Activated CD8-positive, alpha-beta T cell treated with anti-CD3 and anti-CD28 coated beads for 36 hours (primary cell): ENCODE results near the gene PPP1CA. TPM values are rescaled to one million over a fixed set of nuclear protein-coding genes. Genes with fewer than 3 reads are reported as not detected.

Source experiments
- ATAC-seq: fragments of 200-7000 bp; cut with Tn5 transposase; one replicate; pipeline ENCODE4 v1.10.0; 2021; ENCODE audit warnings: mild to moderate bottlenecking, moderate library complexity
- CTCF ChIA-PET: fragments of 350-600 bp; sonication (Branson Sonifier 250); formaldehyde crosslinking; loops from one replicate; lab custom pipeline; 2021; ENCODE audit warnings: antibody characterized with exemption; lab: Charles Lee
- POLR2A ChIA-PET: fragments of 350-600 bp; sonication (Branson Sonifier 250); formaldehyde crosslinking; loops from one replicate; lab custom pipeline; 2021; ENCODE audit warnings: antibody characterized with exemption; lab: Charles Lee
- DNase-seq: peaks from one replicate; pipeline ENCODE4 v3.0.0-alpha.2; 2020
- H3K27ac Mint-ChIP-seq: one replicate; pipeline ENCODE4 v1.8.0; 2021; ENCODE audit warnings: mild to moderate bottlenecking, mixed read lengths
- H3K27me3 Mint-ChIP-seq: one replicate; pipeline ENCODE4 v1.8.0; 2021; ENCODE audit warnings: mixed read lengths
- H3K36me3 Mint-ChIP-seq: one replicate; pipeline ENCODE4 v1.8.0; 2021; ENCODE audit warnings: low read depth, mixed read lengths
- H3K4me1 Mint-ChIP-seq: one replicate; pipeline ENCODE4 v1.8.0; 2021; ENCODE audit warnings: low read depth, mixed read lengths
- H3K4me3 Mint-ChIP-seq: one replicate; pipeline ENCODE4 v1.8.0; 2021; ENCODE audit warnings: mild to moderate bottlenecking, moderate library complexity, mixed read lengths
- H3K9me3 Mint-ChIP-seq: one replicate; pipeline ENCODE4 v1.8.0; 2021; ENCODE audit warnings: mixed read lengths
- intact Hi-C: fragments of 100-400 bp; cut with micrococcal nuclease; formaldehyde crosslinking; loops from one replicate; pipeline ENCODE4 v1.10.0; 2022
- total RNA-seq, 2 experiments: library from RNA; stranded (reverse); gene quantifications; one replicate each; pipeline ENCODE4 v1.2.3, GENCODE V29; 2021
- TF ChIP-seq, protein P1 (sequence below): fragments of 200-600 bp; IDR thresholded peaks from one replicate; pipeline ENCODE4 v1.8.0; 2022; ENCODE audit warnings: antibody characterized with exemption, mild to moderate bottlenecking

PPP1CA gene
- total RNA-seq, 2 experiments from 2014 or later, result 249 to 258 TPM

DNA sequence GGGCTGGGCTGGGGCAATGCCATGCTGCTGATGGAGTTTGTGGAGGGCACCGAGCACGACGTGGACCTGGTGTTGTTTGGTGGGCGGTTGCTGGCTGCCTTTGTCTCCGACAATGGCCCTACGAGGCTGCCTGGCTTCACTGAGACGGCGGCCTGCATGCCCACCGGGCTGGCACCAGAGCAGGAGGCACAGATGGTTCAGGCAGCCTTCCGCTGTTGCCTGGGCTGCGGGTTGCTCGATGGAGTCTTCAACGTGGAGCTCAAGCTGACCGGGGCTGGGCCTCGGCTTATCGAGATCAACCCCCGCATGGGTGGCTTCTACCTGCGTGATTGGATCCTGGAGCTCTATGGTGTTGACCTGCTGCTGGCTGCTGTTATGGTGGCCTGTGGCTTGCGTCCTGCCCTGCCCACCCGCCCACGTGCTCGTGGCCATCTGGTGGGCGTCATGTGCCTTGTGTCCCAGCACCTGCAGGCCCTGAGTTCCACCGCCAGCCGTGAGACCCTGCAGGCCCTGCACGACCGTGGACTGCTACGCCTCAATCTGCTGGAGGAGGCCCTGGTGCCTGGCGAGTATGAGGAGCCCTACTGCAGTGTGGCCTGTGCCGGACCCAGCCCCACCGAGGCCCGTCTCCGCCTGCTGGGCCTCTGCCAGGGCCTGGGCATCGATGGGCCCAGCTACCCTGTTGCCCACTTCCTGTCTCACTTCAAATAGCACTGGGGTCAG lies 22.4 kb upstream of the PPP1CA start:
- no peak overlapping the region for H3K4me3 Mint-ChIP-seq
- ATAC-seq (no peak), DNase-seq (no peak)
- CTCF ChIA-PET, result interaction anchor here (1.2 kb wide), 2 partner anchors 10 to 41 kb away, joined by 3 to 4 read pairs; no protein-coding TSS in a partner anchor
- no peaks in the 10 kb centered on the region for H3K27me3 Mint-ChIP-seq
- no peaks in the 10 kb centered on the region for H3K9me3 Mint-ChIP-seq
- peaks cover 1% of the 10 kb centered on the region for H3K36me3 Mint-ChIP-seq
- H3K4me1 Mint-ChIP-seq, result peaks cover 22% of the 10 kb centered on the region
- intact Hi-C loops, result no loop called here
- no peak overlapping the region for H3K27ac Mint-ChIP-seq
- POLR2A ChIA-PET, result interaction anchor here (0.9 to 10.0 kb wide), 9 partner anchors 9 to 65 kb away, joined by 3 to 178 read pairs (median 4); partner anchors contain the start of genes PTPRCAP and TBC1D10C
- TF ChIP-seq, protein P1, sequence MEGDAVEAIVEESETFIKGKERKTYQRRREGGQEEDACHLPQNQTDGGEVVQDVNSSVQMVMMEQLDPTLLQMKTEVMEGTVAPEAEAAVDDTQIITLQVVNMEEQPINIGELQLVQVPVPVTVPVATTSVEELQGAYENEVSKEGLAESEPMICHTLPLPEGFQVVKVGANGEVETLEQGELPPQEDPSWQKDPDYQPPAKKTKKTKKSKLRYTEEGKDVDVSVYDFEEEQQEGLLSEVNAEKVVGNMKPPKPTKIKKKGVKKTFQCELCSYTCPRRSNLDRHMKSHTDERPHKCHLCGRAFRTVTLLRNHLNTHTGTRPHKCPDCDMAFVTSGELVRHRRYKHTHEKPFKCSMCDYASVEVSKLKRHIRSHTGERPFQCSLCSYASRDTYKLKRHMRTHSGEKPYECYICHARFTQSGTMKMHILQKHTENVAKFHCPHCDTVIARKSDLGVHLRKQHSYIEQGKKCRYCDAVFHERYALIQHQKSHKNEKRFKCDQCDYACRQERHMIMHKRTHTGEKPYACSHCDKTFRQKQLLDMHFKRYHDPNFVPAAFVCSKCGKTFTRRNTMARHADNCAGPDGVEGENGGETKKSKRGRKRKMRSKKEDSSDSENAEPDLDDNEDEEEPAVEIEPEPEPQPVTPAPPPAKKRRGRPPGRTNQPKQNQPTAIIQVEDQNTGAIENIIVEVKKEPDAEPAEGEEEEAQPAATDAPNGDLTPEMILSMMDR, result no peak

DNA sequence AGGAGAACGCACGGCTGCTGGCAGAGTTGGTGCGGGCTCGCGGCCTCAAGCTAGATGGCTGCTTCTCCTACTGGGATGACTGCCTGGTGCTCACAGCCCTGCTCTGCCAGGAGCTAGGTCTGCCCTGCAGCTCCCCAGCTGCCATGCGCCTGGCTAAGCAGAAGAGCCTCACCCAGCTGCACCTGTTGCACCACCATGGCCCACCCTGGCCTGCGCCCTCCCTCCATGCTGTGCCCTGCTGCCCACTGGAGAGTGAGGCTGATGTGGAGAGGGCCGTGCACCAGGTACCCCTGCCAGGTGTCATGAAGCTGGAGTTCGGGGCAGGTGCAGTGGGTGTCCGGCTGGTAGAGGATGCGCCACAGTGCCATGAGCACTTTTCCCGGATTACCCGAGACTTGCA lies 21.8 kb upstream of the PPP1CA start:
- H3K4me3 Mint-ChIP-seq, result no peak overlapping the region
- ChIA-PET POLR2A (interaction anchor here (1.0 to 10.0 kb wide), 5 partner anchors 9 to 19 kb away, joined by 3 to 178 read pairs (median 11); partner anchors contain the start of genes PTPRCAP and TBC1D10C), CTCF (interaction anchor here (1.2 kb wide), 2 partner anchors 11 to 41 kb away, joined by 3 to 4 read pairs; no protein-coding TSS in a partner anchor)
- no peak overlapping the region for H3K27ac Mint-ChIP-seq
- TF ChIP-seq, protein P1, result no peak
- H3K4me1 Mint-ChIP-seq, result peaks cover 27% of the 10 kb centered on the region
- no peaks in the 10 kb centered on the region for H3K27me3 Mint-ChIP-seq
- intact Hi-C loops, result no loop called here
- no peak for ATAC-seq
- no peak for DNase-seq
- peaks cover 1% of the 10 kb centered on the region for H3K36me3 Mint-ChIP-seq
- H3K9me3 Mint-ChIP-seq, result no peaks in the 10 kb centered on the region

DNA sequence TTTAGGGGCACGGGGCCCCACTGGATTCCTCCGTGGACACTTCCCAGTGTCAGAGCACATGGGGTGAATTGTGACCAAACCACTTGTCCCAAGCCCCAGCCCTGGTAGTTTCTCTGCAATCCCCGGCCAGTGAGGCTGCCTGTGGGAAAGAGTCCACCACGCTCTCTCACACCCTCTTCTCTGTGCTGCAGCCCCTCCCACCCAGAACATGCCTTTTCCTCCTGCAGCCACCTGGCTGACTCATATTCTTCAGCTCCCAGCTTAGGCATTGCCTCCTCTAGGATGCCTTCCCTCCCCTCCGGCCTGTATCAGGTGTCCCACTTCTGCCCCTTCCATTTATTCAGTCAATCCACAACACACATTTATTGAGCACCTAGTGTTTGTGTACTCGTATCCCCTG lies 21.2 kb upstream of the PPP1CA start:
- intact Hi-C loops, result no loop called here
- Mint-ChIP-seq H3K36me3 (peaks cover 1% of the 10 kb centered on the region), H3K4me1 (peaks cover 32% of the 10 kb centered on the region), H3K27ac (no peak overlapping the region), H3K4me3 (no peak overlapping the region), H3K9me3 (no peaks in the 10 kb centered on the region), H3K27me3 (no peaks in the 10 kb centered on the region)
- CTCF ChIA-PET, result interaction anchor here (1.2 kb wide), 1 partner anchor 12 kb away, joined by 3 read pairs; no protein-coding TSS in a partner anchor
- no peak for DNase-seq
- POLR2A ChIA-PET, result interaction anchor here (1.0 to 10.0 kb wide), 4 partner anchors 8 to 20 kb away, joined by 3 to 178 read pairs (median 54); partner anchors contain the start of genes PPP1CA, PTPRCAP and TBC1D10C
- ATAC-seq, result no peak
- TF ChIP-seq, protein P1, result no peak

DNA sequence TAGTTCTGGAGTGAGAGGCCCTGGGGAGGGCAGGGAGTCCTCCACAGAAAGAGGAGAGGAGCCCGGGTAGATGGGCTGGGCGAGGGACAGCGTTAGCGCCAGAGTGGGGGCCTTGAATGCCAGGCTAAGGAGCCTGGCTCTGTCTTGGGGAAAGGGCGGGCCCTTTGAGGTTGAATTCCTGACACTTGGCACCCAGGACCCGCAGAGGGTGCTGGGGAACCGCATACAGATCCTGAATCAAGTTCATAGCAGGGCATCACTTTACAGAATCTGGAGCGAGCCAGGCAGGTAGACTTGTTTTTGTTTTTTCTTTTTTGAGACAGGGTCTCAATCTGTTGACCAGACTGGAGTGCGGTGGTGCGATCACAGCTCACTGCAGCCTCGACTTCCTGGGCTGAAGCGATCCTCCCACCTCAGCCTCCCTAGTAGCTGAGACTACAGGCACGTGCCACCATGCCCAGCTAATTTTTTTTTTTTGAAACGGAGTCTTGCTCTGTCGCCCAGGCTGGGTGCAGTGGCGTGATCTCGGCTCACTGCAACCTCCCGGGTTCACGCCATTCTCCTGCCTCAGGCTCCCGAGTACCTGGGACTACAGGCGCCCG lies 19.9 kb upstream of the PPP1CA start:
- Mint-ChIP-seq H3K4me1 (peaks cover 41% of the 10 kb centered on the region), H3K27ac (peak overlapping the region; percentile 84), H3K9me3 (no peaks in the 10 kb centered on the region), H3K4me3 (peak overlapping the region; percentile 67), H3K27me3 (no peaks in the 10 kb centered on the region), H3K36me3 (no peaks in the 10 kb centered on the region)
- ATAC-seq (no peak), DNase-seq (no peak)
- CTCF ChIA-PET, result interaction anchor here (0.8 to 3.5 kb wide), 2 partner anchors 19 to 47 kb away, joined by 4 to 21 read pairs; partner anchors contain the start of genes PPP1CA and TBC1D10C
- intact Hi-C loops, result no loop called here
- POLR2A ChIA-PET, result interaction anchor here (1.0 to 10.0 kb wide), 8 partner anchors 8 to 63 kb away, joined by 3 to 178 read pairs (median 28); partner anchors contain the start of genes AIP, PPP1CA, PTPRCAP and TBC1D10C
- TF ChIP-seq, protein P1, result no peak
